Urothelium cell line (cell line): ENCODE results near the gene RNFT2.

Source experiments
- DNase-seq: peaks from one replicate; pipeline ENCODE4 v3.0.0; 2011; ENCODE audit warnings: low spot score, mixed read lengths
- FAIRE-seq: peaks from 2 replicates; lab custom pipeline; 2011; peaks lifted over from hg19 to GRCh38; lab: Jason Lieb, UNC

Gene RNFT2, protein sequence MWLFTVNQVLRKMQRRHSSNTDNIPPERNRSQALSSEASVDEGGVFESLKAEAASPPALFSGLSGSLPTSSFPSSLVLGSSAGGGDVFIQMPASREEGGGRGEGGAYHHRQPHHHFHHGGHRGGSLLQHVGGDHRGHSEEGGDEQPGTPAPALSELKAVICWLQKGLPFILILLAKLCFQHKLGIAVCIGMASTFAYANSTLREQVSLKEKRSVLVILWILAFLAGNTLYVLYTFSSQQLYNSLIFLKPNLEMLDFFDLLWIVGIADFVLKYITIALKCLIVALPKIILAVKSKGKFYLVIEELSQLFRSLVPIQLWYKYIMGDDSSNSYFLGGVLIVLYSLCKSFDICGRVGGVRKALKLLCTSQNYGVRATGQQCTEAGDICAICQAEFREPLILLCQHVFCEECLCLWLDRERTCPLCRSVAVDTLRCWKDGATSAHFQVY

DNA sequence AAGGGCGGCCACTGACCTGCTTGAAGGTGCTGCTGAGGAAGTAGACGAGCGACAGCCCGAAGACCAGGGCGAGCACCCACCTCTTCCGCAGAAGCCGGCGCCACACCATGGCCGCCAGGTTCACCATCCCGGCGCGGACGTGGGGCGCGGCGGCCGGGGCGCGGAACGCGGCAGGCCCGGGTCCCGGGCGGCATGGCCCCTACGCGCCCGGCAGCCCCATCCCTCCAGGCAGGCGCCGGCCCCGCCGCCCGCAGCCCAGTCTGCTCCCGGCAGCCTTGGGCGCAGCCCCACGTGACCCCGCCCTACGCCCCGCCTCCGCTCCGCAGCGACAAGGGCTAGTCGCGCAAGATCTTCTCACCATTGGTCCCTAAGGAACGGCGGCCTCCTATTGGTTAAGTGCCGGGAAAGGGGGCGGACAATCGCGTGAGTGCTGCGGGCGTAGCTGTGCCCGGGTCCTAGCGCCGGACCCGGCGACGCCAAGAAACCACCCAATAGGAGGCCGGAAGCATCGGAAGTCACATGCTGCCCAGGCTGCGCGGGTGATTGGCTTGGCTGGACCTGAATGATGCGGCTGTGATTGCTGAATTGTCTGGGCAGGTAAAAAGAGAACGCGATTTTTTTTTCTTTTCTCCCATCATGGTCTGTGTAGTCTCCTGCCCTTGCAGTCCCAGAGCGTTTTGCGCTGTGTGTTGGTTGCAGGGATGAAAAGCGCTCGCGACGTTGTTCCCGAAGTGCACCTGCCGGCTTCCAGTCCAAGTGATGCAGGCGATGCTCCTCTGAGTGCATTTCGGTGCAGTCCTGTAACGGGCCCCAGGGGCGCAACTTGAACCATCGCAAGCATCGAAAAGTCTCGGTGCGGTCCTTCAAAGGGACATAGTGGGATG is at the start of gene RNFT2, which contains the start of gene SPRING1:
RNFT2 (plus strand) TSS at position 542 of the 884 bp plus-strand sequence. CDS start 2,183 bp downstream, outside the sequence.
SPRING1 (minus strand) TSS at position 296 of the 884 bp plus-strand sequence; CDS start at position 127, 169 bp downstream.
- peak; percentile 88 for FAIRE-seq
- peak; percentile 100 for DNase-seq

- no peak for FAIRE-seq
Measured at GRCh38 chr12:116689521-116689920, 48.6 kb upstream of the RNFT2 start.

DNA sequence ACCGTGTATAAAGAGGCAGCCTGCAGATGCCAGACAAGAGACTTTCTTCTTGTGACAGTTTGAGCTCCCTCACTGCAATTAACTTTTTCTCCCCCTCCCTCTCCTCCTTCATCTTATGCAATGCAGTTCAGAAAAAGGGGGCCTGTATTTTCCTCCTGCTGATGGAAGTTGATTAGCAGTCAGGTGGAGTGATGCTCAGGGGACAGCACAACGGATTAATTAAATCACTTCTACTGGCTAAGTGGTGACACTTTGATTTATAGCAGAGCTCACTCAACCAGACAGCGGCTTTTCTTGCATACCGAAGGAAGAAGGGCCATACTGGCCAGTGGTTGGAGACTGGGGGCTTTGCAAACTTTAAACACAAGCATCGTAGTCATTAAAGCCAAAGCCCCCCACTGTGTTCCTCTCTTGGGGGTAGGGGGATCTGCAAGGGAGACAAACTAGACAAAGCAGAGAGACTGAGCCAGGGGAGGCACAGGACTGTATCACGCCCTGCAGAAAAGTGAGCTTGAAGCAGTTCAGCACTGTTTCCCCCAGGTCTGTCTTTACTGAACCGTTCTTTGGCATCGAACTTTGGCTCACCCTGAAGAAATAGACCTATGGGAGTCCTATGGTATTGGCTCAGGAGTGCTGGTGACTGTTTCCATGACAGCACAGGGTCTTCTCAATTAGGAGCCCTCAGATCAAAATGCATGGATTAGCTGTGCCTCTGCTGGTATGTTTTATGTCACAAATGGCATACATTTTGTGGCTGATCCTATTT is 48.0 kb upstream of the RNFT2 start:
- DNase-seq (no peak), FAIRE-seq (no peak)

More at GRCh38 chr12:116689521-116689920, 48.6 kb upstream of the RNFT2 start:
- DNase-seq = no peak

GRCh38 chr12:116691205-116691604 is 46.9 kb upstream of the RNFT2 start:
- DNase-seq (no peak), FAIRE-seq (no peak)

- DNase-seq (no peak), FAIRE-seq (no peak)
Measured at GRCh38 chr12:116691636-116692035, 46.5 kb upstream of the RNFT2 start.

DNA sequence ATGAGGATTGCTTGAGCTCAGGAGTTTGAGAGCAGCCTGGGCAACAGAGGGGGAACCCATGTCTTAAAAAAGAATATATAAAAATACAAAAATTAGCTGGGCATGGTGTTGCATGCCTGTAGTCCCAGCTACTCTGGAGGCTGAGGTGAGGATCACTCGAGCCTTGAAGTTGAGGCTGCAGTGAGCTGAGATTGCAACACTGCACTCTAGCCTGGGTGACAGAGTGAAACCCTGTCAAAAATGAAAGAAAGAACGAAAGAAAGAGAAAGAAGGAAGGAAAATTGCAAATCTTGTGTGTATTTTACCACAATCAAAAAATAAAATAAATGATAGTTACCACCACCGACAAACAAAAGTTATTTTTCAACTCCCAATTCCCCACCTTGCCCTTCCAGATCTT is 45.5 kb upstream of the RNFT2 start:
- FAIRE-seq = no peak
- DNase-seq = no peak

- DNase-seq = no peak
- FAIRE-seq = no peak
Measured at GRCh38 chr12:116693286-116694227, 44.6 kb upstream of the RNFT2 start.

DNA sequence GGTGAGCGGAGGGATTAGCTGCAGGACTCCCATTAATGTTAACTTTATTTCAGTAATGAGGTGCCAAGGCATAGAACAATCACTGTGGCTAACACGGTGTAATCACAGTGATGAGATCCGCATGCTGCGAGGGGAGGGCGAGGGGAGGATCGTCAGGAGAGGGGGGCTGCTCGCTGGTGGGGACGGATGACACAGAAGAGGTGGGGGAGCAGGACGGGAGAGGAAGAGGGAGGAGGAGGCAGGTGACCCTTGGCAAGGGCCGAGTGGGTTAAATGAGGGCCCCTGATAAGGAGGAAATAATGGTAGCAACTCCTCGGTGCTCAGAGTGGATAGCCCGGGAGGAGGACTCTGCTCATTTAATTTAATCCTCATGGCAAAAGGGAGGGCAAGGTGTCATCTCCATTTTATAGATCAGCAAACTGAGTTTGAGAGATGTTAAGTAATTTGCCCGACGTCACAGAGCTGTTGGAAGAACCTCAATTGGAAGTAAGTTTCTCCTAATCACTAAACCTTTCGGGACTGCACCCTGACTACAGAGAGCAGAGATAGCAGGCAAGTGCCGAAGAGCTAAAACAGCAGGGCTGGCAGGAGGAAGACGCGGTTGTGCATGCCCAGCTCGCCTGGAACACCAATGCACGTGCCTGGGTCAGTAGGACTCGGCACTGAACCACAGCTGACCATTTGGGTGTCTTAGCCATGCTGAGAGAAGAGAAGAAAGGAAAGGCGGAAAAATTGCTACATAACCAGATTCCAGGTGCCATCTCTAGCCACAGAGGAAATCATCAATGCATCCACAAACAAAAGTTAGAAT is 43.3 kb upstream of the RNFT2 start:
- FAIRE-seq (no peak), DNase-seq (no peak)

DNA sequence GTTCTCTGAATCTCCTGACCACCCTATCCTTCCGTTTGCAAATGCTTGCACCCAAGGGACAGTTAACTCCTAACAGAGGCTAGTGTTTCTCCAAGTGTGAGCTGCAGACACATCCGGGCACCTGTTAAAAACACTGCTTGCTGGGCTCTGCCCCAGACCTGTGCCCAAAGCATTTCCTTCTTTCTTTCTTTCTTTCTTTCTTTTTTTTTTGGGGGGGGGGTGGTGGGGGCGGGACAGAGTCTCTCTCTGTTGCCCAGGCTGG is 42.7 kb upstream of the RNFT2 start:
- DNase-seq (no peak), FAIRE-seq (no peak)

DNA sequence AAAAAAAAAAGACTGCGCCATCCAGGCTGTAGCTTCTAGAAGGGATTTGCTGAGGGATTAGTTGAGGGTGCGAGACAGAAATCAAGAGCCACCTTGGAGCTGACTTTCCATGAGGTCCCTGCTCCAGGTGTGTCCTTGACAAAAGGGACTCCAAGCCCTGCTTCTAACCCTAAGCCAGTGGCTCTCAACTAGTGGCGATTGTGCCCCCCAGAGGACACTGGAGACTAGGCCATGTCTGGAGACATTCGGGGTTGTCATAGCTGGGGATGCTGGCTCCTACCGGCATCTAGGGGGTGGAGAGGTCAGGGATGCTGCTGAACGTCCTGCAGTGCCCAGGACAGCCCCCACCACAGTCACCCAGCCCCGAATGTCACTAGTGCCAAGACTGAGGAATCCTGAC is 40.8 kb upstream of the RNFT2 start:
- DNase-seq (peak; percentile 50), FAIRE-seq (no peak)

DNA sequence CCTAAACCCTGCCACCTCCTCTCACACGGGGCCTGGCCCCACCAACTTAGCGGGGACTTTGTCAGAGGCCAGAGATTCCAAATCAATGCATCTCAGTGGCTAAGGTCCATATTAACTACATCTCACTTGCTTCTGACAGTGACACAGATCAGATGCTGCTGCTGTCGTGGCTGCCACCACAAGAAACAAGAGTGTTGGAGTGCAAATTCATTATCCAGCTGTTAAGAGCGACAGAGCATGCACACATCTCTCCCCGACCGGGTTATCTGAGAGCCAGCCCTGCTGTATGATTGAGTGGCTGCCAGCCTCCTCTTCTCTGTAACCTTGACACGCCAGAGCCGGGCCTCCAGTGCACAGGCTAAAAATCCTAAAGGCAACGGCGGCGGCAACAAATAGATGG is 40.4 kb upstream of the RNFT2 start:
- FAIRE-seq = no peak

DNA sequence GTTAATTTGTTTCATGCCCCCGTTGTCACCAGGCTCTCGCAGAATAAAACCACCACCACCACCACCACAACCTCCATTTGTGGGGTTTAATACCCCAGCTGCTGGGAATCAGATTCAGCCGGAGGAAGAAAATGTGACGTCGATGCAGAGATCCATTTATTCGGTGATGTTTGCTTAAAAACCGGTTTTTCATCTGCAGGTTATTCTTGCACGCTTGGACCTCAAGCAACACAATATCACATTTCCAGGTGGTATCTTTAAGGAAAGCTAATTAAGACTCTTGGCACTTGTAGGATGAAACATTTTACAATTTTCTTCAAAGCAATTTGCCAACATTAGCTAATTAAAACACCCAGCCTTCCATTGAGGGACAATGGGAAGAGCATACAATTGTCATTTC is 40.0 kb upstream of the RNFT2 start:
- FAIRE-seq (no peak), DNase-seq (no peak)

More for the DNA sequence above, 40.4 kb upstream of the RNFT2 start:
- DNase-seq = no peak

DNA sequence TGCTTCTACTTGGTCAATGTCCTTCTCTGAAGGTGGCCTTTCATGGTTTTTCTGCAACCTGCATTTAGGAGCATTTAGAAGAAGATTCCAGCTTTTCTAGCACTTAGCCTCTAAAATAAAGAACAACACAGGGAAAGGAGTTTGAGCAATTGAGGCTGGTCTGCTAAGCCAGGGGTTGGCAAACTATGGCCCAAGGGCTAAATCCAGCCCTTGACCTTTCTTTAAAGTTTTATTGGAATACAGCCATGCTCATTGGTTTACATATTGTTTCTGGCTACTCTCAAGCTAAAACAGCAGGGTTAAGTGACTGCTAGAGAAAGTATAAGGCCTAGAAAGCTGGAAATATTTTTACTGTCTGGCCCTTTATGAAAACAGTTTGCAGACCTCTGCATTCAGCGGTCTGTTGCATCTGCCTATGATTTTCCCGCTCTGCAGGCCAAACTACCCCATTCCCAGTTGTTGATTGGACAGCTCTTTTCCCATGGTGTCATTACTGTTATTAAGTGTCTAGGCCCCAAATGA is 39.5 kb upstream of the RNFT2 start:
- DNase-seq (no peak), FAIRE-seq (no peak)

GRCh38 chr12:116700066-116700465 is 38.0 kb upstream of the RNFT2 start:
- FAIRE-seq = no peak
- no peak for DNase-seq

DNA sequence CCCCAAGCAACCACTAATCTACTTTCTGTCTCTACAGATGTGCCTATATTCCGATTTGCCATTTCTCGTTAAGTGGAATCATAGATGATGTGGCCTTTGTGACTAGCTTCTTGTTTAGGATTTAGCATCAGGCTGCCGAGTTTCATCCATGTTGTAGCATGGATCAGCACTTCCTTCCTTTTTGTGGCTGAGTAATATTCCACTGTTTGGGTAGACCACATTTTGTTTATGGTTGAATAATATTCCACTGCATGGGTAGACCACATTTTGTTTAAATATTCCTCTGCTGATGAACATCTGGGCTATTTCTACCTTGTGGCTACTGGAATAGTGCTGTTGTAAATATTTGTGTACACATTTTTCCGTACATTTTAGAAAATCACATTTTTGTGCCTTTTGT is 36.7 kb upstream of the RNFT2 start:
- DNase-seq (no peak), FAIRE-seq (no peak)

DNA sequence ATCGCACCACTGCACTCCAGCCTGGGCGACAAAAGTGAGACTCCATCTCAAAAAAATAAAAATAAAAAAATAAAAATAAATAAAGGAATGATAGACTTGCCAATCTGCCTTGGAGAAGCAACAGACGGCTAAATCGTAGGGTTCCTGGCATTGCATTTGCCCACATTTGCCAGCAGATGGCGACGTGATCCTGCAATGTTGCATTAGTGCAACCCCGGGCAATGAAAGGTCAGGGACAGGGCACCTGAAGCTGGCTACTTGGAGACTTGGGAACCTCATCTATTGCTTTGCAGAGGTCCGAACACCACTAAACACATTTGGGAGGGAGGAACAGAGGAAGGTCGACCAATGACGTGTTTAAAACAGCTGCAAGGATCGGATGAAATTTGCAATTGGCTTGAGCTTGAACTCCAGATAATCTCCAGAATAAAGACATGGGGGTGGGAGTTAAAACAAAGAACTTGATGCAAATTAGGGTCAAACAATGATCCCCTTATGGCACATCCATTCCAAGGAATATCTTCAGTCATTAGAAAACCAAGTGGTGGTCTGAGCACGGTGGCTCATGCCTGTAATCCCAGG is 34.8 kb upstream of the RNFT2 start:
- FAIRE-seq (no peak), DNase-seq (peak; percentile 80)

GRCh38 chr12:116707751-116708150 is 30.4 kb upstream of the RNFT2 start:
- DNase-seq (no peak), FAIRE-seq (no peak)
